GM12891 (cell line): ENCODE data around the gene RNASE1.
"Not testable (repeated sequence)": the region's sequence is repeated elsewhere in the genome, so short reads cannot be mapped to it uniquely, and the experiment has no call there.

Experiments
- DNase-seq: peaks from one replicate; pipeline ENCODE4 v3.0.0; 2011; ENCODE audit warnings: low spot score; ENCODE audit not compliant: insufficient read length
- FAIRE-seq: peaks from 2 replicates; lab custom pipeline; 2011; peaks lifted over from hg19 to GRCh38; lab: Jason Lieb, UNC
- PAX5 ChIP-seq: IDR thresholded peaks from 2 replicates; pipeline ENCODE4 v1.6.1; 2011; ENCODE audit warnings: low read length, moderate library complexity, mild to moderate bottlenecking; ENCODE audit not compliant: insufficient read depth, severe bottlenecking
- POLR2A ChIP-seq: IDR thresholded peaks from 2 replicates; pipeline ENCODE4 v1.6.1; 2011; ENCODE audit warnings: low read depth, low read length, control low read depth
- POLR2AphosphoS5 ChIP-seq: IDR thresholded peaks from 2 replicates; pipeline ENCODE4 v1.6.1; 2011; ENCODE audit warnings: low read depth, low read length, control low read depth
- POU2F2 ChIP-seq: IDR thresholded peaks from 2 replicates; pipeline ENCODE4 v1.6.1; 2011; ENCODE audit warnings: low read depth, mild to moderate bottlenecking, control low read depth, low read length, moderate library complexity
- SPI1 ChIP-seq: IDR thresholded peaks from 2 replicates; pipeline ENCODE4 v1.6.1; 2011; ENCODE audit warnings: low read depth, low read length, control low read depth
- TAF1 ChIP-seq: IDR thresholded peaks from 2 replicates; pipeline ENCODE4 v1.6.1; 2011; ENCODE audit warnings: low read depth, low read length, control low read depth

RNASE1 gene

DNA sequence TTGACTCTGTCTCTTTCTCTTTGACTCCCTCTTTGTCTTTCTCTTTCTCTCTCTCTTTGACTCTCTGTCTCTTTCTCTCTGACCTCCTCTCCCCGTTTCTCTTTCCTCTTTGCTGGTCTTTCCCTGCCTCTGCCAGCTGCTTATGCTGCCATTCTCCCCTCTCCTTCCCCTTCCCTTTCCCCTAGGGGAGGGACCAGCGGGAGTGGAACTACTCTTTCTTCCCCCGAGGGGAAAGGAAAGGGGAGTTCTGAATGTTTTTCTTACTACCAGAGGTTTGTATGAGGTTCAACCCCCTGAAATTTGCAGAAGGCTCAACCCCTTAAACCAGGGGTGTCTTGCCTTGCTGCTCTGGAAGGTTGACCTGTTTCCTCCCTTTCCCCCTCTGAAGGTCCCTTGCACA, 24.7 kb upstream of the RNASE1 start:
- no peak for FAIRE-seq
- no peak for TF ChIP-seq POU2F2
- TF ChIP-seq PAX5: no peak
- TF ChIP-seq POLR2AphosphoS5: no peak
- DNase-seq: no peak

DNA sequence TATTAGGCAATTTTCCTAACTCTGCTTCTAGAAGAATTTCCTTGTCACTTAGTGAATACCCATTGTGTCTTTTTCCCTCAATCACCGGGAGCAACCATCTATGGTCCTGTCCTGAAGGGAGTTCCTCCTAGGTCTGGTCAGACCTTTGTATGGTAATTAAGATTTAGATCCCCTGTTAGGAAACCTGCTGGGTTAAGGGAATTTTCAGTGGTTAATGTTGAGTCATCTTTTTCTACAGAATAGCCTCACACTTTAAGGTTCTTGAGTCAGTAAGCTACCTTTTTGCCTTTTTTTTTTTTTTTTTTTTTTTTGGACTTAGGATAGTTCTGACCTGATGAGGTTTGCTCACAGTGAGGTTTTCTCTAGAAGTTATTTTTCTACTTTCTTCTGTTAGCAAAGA, 24.0 kb upstream of the RNASE1 start:
- not testable (repeated sequence) for DNase-seq, FAIRE-seq

DNA sequence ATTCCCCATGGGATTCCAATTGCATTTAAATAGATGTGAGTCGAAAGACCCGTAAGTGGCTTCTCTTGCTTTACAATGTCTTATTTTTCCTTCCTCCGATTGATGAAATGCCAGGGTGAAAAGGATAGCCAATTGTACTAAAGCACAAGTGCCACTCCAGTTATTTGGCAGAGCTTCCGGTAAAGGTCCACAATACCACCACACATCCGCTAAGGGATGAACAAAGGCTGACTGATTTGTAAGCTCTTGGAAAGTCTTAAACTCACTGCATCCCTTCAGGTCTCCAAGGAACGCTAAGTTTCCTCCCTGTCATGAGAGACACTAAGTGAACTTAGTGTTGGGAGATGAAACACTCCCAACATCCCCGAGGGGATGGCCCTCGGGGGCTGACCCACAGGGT, 21.2 kb upstream of the RNASE1 start:
- TF ChIP-seq TAF1: no peak
- DNase-seq (no peak), FAIRE-seq (no peak)

DNA sequence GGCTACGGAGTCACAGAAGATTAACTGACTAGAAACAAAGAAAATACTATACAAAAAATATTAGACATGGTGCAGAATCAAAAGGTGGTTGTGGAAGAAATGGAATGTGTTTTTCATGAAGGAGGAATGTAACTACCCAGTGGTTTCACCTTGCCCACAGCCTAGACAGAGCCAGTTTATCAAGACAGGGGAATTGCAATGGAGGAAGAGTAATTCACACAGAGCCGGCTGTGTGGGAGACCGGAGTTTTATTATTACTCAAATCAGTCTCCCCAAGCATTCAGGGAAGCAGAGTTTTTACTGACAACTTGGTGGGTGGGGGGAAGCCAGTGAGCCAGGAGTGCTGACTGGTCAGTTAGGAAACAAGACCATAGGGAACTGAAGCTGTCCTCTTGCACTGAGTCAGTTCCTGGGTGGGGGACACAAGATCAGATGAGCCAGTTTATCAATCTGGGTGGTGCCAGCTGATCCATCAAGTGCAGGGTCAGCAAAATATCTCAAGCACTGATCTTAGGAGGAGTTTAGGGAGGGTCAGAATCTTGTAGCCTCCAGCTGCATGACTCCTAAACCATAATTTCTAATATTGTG, 19.0 kb upstream of the RNASE1 start:
- FAIRE-seq, DNase-seq: not testable (repeated sequence)

DNA sequence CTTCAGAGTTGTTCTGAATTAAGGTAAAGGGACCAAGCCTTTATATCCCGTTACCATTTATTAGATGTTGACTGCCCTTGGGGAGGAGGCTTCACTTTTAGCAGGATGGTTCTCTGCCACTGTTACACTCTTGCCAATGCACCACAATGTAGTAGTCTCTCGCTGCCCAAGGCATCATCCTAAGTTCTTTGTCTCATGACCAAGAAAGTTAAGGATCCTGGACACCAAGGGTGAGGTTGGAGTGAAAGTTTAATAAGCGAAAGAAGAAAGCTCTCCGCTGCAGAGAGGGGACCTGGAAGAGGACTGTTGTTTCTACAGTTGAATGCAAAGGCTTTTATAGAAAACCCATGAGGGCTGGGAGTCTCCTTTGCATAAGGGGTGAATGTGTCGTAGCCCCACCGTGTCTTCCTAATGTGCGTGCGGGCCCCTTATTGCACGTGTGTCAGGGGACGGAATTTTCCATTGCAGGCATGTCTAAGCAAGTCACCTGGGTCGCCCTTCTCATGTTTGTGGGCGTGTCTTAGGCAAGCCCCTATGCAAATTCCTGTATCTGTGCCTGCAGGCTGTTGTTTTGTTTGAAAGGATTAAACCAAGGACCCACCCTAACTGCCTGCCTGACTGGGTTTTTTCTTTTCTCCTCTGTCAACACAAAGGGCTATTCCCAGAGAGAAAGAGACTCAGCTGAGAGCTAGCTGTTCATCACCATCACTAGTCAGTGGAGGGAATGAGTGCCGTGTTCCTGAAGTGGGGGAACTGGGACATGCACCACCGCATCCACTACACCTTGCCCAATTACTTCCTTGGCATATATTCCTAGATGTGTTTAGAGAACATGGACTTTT, 17.6 kb upstream of the RNASE1 start:
- no peak for DNase-seq
- TF ChIP-seq SPI1 (no peak), POLR2AphosphoS5 (no peak), TAF1 (no peak), POU2F2 (no peak), PAX5 (no peak), POLR2A (no peak)
- no peak for FAIRE-seq

DNA sequence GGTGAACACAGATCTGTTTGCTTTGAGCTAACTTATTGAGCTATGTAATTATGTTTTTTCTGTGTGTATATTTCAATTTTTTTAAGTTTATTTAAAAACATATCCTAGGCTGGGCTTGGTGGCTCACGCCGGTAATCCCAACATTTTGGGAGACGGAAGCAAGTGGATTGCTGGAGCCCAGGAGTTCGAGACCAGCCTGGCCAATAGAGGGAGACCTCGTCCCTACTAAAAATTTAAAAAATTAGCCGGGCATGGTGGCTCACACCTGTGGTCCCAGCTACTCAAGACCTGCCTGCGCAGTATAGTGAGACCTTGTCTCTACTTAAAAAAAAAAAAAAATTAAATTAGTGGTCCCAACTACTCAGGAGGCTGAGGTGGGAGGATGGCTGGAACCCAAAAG, 16.2 kb upstream of the RNASE1 start:
- no peak for DNase-seq
- FAIRE-seq: no peak

GRCh38 chr14:20815946-20816345, 13.3 kb upstream of the RNASE1 start:
- FAIRE-seq, DNase-seq: not testable (repeated sequence)

More for the DNA sequence above, 16.2 kb upstream of the RNASE1 start:
- no peak for TF ChIP-seq POLR2AphosphoS5
- no peak for TF ChIP-seq POU2F2
- TF ChIP-seq SPI1: no peak
- no peak for TF ChIP-seq TAF1
- TF ChIP-seq PAX5: no peak
- TF ChIP-seq POLR2A: no peak

DNA sequence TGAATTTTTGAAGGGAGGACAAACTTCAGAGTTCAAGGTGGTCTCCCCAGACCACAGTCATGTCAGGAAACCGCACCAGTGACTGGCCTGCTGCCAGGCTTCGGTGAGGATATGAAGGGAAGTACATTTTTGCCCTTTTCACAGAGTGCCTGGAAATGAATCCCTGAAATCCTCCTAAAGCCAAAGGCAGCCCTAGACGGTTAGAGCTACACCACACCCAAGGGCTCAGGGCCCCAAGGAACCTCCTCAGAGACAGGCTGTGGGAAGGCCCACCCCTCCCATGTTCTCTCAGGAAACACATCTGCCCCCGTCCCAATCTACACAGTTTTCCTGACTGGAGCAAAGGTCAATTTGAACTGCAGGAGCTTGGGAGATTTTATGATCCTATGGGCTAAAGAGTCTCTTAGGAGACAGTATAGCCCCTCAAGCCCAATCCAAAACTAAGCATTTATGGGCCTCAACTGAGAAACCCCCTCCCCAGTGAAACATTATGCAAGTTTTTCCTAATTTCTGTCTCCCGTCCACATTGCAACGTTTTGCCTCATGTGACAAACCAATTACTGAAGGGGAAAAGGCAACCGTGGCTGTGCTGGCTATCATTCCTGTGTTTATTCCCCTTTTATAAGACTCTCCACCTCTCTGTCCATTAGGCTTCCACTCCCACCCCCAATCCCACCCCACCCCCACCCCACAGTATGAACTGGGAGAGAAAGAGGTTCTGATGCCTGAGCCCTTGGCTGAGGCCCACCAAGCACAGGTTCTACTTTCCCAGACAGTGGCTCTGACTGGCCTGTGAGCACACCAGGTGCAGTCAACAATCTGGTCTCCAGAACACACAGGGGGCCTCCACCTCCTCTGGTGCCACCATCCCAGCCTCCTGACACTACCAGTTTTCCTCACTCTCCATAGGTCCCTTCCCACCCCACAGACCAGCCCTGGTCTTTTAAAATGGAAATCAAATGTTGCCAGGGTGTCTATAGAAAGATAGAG, 9.6 kb upstream of the RNASE1 start:
- no peak for FAIRE-seq
- TF ChIP-seq POU2F2 (no peak), SPI1 (no peak), TAF1 (no peak), POLR2AphosphoS5 (no peak), PAX5 (no peak), POLR2A (no peak)
- DNase-seq: no peak

- FAIRE-seq (no peak), DNase-seq (no peak)
- TF ChIP-seq SPI1: peak; percentile 47
- no peak for TF ChIP-seq POLR2AphosphoS5
Observed at GRCh38 chr14:20809917-20810316, 7.3 kb upstream of the RNASE1 start.

GRCh38 chr14:20808162-20808483, 5.5 kb upstream of the RNASE1 start:
- FAIRE-seq (no peak), DNase-seq (no peak)
- TF ChIP-seq POU2F2: no peak
- TF ChIP-seq POLR2AphosphoS5: no peak
- TF ChIP-seq POLR2A: no peak
- no peak for TF ChIP-seq TAF1
- no peak for TF ChIP-seq PAX5
- TF ChIP-seq SPI1: no peak
